GM21576 (cell line): Measurements from ENCODE around the gene RAB15.

Source experiments
- ATAC-seq: cut with Tn5 transposase; IDR thresholded peaks from one replicate; pipeline ENCODE4 v1.9.1; 2021; ENCODE audit warnings: mild to moderate bottlenecking, moderate library complexity; ENCODE audit not compliant: unreplicated experiment

The RAB15 gene

GRCh38 chr14:64971943-64972791 lies at the start of gene RAB15:
Gene RAB15 (minus strand): TSS chr14:64972336. CDS start chr14:64972076, 260 bp downstream.
- ATAC-seq = no peak

DNA sequence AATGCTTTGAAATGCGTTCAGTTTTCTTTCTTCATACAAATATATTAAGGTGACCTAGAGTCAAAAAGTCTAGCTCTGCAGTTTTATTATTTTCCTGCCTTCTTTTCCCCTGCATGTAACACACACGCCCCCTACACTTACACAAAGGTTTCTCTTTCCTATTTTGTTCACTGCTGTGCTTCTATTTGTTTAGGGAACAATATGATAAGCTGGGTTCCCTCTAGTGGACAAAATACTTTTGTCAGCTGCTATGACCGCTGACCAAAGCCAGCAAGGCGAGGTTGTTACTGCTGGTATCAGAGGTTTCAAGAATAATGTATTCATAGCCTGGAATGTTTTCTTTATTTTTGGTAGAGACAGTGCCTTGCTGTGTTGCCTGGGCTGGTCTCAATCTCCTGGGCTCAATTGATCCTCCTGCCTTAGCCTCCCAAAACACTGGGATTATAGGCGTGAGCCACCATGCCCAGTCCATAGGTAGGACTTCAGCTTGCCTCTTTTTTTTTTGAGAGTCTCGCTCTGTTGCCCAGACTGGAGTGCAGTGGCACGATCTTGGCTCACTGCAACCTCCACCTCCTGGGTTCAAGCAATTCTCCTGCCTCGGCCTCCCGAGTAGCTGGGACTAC lies 47.9 kb upstream of the RAB15 start:
- peak; percentile 52 for ATAC-seq

- ATAC-seq = no peak
Observed at GRCh38 chr14:65016471-65016870, 44.3 kb upstream of the RAB15 start.

DNA sequence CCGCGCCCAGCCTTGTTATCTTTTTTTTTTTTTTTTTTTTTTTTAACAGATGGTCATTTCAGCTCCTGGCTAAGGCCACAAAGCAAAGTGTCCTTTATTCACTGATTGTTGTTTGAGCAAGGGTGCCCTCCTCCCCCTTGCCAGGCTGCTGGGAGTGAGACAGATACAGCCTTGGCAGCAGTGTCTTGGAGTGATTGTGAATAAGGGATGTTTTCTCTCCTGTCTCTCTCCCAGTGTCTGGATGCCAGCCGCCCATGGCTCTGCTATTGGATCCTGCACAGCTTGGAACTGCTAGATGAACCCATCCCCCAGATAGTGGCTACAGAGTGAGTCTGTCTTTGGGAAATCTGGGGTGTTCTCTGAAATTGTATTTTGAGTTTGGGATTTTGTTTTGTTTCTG lies 43.3 kb upstream of the RAB15 start:
- no peak for ATAC-seq

DNA sequence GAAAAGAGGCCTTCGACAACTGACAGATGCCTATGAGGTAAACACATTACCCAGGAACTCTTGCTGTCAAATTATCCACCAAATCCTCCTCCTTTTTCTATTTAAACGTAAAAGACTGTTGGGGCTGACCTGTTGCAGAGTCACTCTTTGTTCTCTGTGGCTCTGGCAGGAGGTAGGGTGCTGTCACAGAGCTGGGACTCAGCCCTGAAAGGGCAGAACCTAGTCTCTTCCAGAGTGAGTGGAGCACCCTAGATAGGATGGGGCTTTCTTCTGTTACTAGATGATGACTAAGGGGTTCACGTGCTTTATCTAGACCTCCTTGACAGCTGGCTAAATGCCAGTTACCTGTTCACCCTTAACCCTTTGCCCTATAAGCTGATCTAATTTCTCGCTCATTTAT lies 40.2 kb upstream of the RAB15 start:
- ATAC-seq = no peak

DNA sequence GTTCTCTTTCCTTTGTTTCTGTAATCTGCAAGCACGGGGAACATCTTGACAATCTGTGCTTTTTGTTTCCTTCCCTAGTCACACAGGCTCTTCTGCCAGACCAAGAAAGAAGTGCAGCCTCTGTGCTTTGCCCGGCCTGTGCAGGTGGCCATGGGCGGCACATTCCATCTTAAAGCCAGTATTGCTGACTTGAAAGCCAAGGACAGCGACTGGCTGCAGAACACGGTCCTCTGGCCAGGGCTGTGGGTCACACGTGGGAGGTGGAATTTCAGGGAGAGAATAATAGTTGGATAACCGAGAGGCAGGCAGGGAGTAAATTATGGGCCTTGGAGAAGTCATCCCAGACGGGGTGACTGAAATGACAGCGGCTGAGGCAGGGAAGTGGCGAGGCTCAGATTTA lies 39.4 kb upstream of the RAB15 start:
- no peak for ATAC-seq

DNA sequence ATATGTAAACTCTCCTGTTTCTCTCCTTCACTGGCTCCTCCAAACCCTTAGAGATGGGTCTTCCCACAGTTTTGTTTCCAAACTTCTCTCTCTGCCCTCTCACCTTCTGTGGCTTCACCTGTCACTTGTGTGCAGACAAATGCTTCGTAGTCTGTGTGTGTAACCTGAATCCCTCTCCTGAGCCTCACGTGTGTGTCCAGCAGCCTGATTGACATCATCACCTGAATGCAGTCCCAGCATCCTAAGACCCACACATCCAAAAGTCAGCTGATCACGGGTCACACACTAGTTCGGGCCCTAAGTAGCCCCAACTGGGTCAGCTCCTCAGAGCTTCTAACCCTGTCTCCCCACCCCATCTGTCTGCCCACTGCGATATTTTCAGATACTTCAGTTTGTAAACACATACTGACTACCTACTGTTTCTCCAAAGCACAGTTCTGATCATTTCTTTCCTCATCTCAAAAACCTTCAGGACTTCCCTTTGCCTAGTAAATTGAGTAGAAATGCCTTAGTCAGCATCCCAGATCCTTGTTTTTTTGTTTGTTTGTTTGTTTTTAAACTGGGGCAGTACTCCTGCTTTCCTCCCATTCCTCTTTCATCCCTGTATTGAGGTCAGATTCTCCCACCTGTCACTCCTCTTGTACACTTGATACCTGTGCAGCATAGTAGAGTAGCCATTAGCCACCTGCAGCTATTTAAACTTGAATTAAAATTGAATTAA lies 38.2 kb upstream of the RAB15 start:
- no peak for ATAC-seq

GRCh38 chr14:65007202-65007601 lies 35.1 kb upstream of the RAB15 start:
- no peak for ATAC-seq

DNA sequence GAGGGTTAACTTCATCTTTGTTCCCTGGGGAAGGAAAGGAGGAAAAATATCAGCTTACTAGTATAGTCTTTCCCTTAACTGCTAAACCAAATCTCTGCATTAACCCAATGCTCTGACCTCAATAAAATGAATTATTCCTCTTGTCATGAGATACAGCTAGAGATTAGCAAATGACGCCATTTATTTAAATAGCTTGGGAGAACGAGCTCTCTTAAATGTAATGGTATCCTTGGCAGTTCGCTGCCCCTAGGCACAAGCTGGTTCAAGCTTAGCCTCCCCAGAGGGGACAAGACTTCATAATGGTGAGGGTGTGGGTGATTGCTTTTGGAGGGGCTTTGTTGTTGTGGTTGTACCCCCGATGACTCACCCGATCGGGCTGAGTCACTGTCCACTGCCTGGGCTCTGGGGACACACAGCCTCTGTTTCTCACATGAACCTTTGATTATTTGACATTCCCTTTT lies 34.2 kb upstream of the RAB15 start:
- no peak for ATAC-seq

DNA sequence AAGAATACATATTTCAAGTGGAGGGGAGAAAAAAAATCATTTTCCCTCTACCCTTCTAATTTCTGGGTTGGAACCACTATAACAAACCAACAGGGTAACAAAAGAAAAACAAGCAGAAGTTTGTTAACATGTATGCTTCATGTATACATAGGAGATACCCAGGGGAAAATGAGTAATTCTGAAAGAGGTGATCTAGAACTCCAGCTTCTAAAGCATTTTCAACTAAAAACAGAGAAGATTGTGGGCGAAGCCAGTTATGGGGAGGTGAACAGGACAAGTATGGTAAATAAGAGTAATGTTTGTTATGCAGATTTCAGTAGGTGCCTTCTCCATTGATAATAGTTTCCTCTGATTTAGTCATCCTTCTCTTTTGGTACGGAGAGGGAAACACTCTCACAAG lies 31.3 kb upstream of the RAB15 start:
- peak; percentile 61 for ATAC-seq

GRCh38 chr14:65002586-65003210 lies 30.6 kb upstream of the RAB15 start:
- ATAC-seq = no peak

- ATAC-seq = no peak
Observed at GRCh38 chr14:65001723-65002122, 29.6 kb upstream of the RAB15 start.

DNA sequence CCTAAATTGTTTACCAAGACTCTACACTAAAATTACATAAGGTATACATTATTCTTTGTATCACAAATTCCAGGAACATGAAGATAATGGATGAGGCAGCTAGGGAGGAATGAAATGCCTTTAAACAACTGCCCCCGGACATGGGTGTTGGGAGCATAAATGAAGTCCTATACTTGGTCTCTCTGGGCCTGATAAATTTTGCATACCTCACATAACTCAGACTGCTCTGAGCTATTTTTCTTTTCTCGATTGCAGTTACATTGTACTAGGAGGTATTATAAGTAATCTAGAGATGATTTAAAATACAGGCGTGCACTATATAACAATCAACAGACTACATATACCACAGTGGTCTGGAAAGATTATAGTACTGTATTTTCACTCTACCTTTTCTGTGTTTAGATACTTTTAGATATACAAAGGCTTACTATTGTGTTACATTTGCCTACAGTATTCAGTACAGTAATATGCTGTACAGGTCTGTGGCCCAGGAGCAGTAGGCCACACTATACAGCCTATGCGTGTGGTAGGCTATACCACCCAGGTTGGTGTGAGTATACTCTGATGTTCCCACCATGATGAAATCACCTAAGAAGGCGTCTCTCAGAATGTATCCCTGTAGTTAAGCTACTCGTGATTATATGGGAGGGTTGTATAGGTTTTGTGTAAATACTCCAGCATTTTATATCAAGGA lies 28.9 kb upstream of the RAB15 start:
- no peak for ATAC-seq

GRCh38 chr14:64998455-64998931 lies 26.4 kb upstream of the RAB15 start:
- no peak for ATAC-seq

DNA sequence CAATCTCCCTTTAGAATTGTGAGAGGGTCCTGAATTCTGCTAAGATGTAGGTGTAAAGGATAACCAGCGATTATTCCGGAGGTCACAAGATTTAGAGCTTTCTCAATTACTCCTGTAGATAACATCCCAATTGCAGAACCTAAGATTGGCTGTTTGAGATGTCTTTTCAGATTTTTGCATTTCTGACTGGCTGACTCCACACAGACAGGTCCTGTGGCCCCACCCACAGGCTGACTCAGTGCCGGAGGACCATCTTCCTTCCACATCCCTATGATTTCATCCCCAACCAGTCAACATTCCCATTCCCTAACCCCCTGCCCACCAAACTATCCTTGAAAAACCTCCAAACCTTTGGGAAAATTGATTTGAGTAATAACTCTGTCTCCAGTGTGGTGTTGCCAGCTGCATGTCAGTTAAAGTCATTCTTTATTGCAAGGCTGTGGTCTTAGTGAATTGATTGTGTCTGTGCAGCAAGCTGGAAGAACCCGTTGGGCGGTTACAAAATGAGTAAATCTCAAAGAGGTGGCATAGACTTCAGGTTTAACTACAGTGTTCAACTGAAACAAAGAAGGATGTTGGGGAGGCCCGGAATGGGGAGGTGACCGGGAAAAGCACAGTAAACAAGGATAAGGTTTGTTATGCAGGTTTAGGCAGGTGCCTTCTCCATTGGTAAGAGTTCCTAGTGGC lies 25.1 kb upstream of the RAB15 start:
- ATAC-seq = no peak

DNA sequence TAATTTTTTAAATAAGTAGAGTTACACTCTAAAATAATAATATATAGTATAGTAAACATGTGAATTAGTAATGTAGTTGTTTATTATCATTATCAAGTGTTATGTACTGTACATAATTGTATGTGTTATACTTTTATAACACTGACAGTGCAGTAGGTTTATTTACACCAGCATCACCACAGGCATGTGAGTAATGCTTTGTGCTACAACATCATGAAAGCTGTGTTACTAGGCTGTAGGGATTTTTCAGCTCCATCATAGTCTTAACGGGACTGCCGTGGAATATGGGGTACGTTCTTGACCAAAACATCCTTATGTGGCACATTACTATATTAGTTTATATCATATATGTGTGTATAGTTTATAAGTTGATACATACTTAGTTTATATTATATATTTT lies 23.2 kb upstream of the RAB15 start:
- no peak for ATAC-seq

DNA sequence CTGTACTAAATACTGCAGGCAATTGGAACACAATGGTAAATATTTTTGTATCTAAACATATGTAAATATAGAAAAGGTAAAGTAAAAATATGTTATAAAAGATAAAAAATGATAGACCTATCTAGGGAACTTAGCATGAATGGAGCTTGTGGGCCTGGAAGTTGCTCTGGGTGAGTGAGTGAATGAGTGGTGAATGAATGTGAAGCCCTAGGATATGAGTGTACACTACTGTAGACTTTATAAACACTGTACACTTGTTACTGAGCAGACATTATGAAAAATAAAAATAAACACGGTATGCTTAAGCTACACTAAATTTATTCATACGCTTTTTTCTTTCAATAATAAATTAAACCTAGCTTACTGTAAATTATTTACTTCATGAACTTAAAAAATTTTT lies 22.4 kb upstream of the RAB15 start:
- no peak for ATAC-seq

DNA sequence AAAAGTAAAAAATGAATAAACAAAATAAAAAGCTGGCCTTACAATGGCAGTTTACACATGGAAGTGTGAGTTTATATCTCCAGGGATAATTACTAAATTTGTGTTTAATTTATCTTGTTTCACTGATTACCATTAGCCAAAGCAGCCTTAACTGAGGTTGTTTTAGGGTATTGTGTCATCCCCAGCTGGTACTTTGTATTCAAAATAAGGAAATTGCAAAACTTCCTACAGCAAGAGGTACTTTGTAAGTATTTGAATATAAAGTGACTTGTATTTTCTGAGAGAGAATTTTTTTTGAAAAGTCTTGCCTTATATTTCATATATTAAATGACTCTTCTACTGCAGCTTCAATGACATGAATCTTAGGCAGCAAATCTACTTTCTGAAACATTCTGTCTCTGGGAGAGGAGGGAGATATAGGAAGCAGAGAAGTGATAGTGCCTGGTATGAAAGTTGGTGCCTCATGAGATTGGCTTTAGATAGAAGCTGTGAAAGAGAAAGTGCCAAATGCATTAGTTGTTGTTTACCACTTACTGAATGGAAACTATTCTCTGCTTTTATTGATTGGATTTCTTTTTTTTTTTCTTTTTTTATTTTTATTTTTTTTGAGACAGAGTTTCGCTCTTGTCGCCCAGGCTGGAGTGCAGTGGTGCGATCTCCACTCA lies 21.3 kb upstream of the RAB15 start:
- no peak for ATAC-seq

DNA sequence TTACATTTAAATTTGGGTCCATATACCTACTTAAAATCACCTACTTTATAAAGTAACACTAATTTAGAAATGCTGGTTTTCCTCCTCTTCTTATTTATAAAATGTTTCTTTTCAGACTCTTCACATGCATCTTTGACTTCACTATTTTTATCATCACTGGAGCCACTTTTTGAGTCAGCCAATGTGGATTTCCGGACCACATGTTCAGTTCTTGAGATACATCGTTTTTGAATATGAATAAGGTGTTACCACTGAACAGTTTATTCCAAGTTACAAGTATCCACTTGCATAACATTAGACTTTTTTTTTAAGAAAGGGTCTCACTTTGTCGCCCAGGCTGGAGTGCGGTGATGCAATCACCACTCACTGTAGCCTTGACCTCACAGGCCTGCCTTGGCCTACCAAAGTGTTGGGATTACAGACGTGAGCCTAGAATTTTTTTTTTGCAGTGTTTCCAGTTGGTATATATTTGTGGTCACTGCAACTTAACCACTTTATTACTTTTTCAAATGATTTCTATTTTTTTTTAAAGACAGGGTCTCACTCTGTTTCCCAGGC lies 20.3 kb upstream of the RAB15 start:
- ATAC-seq = no peak
